Measurements from ENCODE around the gene MAFG.

Gene MAFG

GRCh38 chr17:81901167-81902022 lies 26.1 kb downstream of the MAFG start:
- no peak for DNase-seq (ENCODE audit: extremely low spot score, insufficient read length, low read depth)
- FAIRE-seq = no peak

- no peak for DNase-seq (ENCODE audit: extremely low spot score, insufficient read length, low read depth)
- FAIRE-seq = no peak
These were observed 27.2 kb downstream of the MAFG start for GRCh38 chr17:81900181-81900820.

- DNase-seq (ENCODE audit: extremely low spot score, insufficient read length, low read depth) = no peak
- no peak for FAIRE-seq
These were observed 27.9 kb downstream of the MAFG start for GRCh38 chr17:81899514-81900166.

DNA sequence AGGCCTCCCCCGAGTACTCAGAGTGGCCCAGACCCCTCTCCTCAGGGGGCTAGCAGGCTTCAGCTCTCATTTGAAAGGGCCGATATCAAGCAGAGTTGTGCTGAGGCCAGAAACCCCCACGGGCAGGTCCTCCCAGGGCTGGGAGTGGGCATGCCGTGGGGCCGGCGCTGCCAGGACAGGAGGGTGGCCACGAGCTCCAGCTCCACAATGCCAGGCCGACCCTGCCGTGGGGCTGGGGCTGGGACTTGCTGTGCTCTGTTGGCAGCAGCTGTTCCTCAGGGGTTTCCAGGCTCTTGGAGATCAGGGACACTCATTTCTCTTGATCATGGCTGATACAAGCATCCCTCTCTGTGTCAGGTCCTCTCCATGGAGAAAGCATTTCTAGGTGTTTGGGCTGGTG lies 28.6 kb downstream of the MAFG start:
- DNase-seq (ENCODE audit: extremely low spot score, insufficient read length, low read depth) = no peak
- FAIRE-seq = no peak

GRCh38 chr17:81898029-81898866 lies 29.3 kb downstream of the MAFG start:
- no peak for FAIRE-seq
- no peak for DNase-seq (ENCODE audit: extremely low spot score, insufficient read length, low read depth)

DNA sequence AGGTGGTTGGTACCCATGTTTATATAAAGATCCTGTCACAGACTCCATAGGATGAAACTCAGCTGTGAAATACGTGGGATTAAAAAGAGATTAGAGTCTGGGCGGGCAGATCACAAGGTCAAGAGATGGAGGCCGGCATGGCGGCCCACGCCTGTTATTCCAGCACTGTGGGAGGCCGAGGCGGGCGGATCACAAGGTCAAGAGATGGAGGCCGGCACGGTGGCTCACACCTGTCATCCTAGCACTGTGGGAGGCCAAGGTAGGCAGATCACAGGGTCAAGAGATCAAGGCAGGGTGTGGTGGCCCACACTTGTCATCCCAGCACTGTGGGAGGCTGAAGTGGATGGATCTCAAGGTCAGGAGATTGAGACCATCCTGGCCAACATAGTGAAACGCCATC lies 32.1 kb downstream of the MAFG start:
- no peak for DNase-seq (ENCODE audit: extremely low spot score, insufficient read length, low read depth)
- no peak for FAIRE-seq

- FAIRE-seq = no peak
- DNase-seq (ENCODE audit: extremely low spot score, insufficient read length, low read depth) = no peak
These were observed 36.3 kb downstream of the MAFG start for GRCh38 chr17:81891303-81891552.

DNA sequence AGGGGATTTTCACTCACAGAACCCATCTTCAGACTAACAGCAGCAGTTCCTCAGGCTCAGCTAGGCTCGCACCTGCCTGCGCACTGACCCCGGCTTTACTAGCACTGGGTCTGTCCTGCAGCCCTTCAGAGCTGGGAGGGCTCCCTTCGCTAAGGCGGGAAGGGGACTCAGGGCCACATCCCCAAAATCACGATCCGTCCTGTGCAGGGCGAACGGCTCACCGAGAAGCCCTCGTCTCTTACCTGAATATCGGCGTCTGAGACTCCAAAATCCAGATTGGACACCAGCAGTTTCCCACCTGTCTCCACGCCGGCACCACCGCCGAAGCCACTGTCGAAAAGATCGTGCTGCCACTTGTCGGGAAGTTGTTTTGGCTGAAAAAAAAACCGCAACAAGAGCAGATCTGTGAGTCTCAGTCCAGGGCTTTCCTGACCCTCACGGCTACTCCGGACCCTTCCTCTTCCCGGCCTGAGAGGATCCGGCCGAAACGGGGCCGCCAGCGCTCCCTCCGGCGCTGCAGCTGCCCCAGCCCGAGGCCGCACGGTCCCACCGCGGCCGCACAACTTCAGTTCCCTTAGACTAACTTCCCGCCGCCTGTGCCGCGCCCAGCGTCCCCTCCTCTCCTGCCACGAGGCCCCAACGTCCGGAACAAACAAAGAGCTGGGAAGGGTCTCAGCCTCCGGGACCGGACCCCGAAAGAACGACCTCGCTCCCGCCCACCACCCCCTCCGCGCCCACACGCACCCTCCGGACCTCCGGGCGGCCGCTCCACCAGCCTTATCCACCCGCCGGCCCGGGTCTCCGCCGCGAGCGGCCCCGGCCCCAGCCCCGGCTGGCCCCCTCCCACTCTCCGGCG lies 36.9 kb downstream of the MAFG start:
- no peak for DNase-seq (ENCODE audit: extremely low spot score, insufficient read length, low read depth)
- no peak for FAIRE-seq

DNA sequence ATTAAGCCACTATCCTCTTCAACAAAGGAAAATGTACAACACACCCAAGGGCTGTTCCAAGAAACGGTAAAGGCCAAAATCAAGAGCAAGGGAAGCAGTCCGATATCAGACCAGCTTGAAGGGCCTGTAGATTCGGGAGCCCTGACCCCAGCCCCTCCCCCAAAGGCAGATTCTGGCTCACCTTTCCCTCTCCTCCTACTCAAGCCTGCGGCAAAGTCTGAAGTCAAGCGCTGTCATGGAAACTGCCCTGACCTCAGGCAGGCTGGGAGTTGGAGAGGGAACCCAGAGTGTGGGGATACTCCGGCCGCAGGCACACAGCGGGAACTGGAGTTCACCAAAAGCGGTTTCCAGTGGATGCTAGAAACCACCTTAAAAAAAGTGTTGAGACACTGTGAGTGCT lies 37.9 kb downstream of the MAFG start:
- FAIRE-seq (no peak), DNase-seq (ENCODE audit: extremely low spot score, insufficient read length, low read depth) (no peak)

- FAIRE-seq = no peak
- no peak for DNase-seq (ENCODE audit: extremely low spot score, insufficient read length, low read depth)
These were observed 38.4 kb downstream of the MAFG start for GRCh38 chr17:81888988-81889595.

GRCh38 chr17:81888105-81888987 lies 39.2 kb downstream of the MAFG start:
- DNase-seq (ENCODE audit: extremely low spot score, insufficient read length, low read depth) (no peak), FAIRE-seq (no peak)

DNA sequence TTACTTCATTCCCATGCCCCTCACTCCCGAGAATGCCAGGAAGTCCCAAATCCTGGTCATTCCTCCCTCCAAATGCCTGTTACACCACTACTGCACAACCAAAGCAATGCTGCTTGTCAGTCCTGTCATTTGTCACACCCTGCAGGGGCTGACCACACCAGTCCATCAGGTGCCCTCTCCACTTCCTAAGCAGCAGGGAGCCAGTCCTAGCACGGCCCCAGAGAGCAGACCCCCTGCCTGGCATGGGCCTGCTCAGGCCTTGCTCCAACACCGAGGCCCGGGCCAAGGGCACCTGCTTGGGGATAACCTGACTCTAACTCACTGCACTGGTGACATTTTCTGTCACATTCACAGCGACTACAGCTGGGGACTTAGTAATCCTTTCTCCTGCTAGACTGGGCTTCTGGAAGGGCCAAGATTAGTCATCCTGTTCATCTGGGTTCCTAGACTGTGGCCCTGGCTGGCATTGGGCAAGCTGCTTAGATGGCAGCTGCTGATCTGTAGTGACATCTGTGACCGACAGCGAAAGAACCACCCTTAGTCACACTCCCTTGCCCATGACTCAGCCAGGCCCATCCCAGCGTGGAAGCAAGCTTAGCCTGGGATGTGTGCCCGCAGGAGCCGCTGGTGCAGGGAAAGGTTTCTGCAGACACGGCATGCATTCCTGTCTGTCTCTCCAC lies 41.5 kb downstream of the MAFG start:
- FAIRE-seq = no peak
- no peak for DNase-seq (ENCODE audit: extremely low spot score, insufficient read length, low read depth)

- DNase-seq (ENCODE audit: extremely low spot score, insufficient read length, low read depth) = no peak
- no peak for FAIRE-seq
These were observed 42.1 kb downstream of the MAFG start for GRCh38 chr17:81885454-81885853.

GRCh38 chr17:81884968-81885367 lies 42.6 kb downstream of the MAFG start:
- DNase-seq (ENCODE audit: extremely low spot score, insufficient read length, low read depth) = no peak
- FAIRE-seq = no peak

DNA sequence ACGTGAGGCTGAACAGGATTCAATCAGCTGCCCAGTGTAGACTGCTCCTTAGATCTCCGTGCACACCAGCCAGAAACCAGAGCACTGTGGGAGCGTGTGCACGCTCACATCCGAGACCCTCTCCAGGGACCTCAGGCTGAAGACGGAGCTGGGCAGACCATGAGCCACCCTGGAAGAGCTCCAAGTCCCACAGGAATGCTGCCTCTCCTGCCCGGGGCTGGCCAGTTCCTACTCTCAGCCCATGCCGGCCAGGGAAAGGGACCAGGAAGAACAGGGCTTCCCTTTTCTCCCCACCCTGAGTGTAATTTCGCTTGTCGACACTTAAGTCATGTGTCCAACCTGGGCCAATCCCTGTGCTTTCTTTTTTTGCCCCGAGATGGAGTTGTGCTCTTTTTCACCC lies 43.0 kb downstream of the MAFG start:
- FAIRE-seq = no peak
- no peak for DNase-seq (ENCODE audit: extremely low spot score, insufficient read length, low read depth)

GRCh38 chr17:81879121-81879520 lies 48.4 kb downstream of the MAFG start:
- DNase-seq (ENCODE audit: extremely low spot score, insufficient read length, low read depth) (no peak), FAIRE-seq (no peak)

DNA sequence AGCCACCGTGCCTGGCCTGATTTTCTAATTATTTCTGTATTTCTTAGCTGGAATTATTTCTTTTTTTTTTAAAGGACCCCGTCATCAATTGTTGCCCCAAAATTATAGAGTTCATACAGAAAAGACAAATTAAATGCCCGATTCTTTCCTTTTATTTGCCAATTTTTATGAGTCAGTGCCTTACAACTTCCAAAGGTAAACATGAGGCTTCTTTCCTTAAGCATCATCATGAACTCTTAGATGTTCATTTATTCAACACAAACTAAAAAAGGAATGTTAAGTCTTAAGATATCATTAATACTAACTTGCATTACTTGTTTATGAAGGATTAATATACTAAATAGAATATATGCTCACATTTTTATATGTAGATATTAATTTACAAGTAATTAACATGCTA lies 49.2 kb downstream of the MAFG start:
- DNase-seq (ENCODE audit: extremely low spot score, insufficient read length, low read depth) (no peak), FAIRE-seq (no peak)

DNA sequence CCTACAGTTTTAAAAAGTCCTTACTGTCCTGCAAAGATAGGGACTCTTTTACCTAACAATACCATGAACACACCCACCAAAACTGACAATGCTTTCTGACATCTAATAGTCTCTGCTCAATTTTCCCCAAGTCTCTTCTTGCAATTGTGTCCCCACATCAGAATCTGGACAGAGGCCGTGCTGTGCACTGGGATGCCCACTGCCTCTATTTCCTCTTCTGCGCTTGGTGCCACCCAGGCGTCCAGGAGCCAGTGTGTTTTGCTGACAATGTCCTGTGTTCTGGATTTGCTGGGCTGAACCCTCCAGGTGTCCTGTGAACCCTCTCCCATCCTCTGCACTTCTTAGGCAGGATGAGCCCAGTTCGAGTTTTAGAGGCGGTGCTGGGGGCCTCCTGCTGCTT lies 50.0 kb downstream of the MAFG start:
- DNase-seq (ENCODE audit: extremely low spot score, insufficient read length, low read depth) = no peak

More for the DNA sequence above, 50.0 kb downstream of the MAFG start:
- FAIRE-seq = no peak

Measured in GM18507 (cell line).